ENCODE data around the gene ANKRD66. TPM values are rescaled to one million over a fixed set of nuclear protein-coding genes. Genes with fewer than 3 reads are reported as not detected.

ANKRD66 gene
- total RNA-seq, 4 donors from 2014 or later = not detected

- intact Hi-C loops (cut with DNase I) = no loop called here
- TF ChIP-seq POLR2AphosphoS5 (IDR thresholded peaks at IDR 0.05) = no peak
- no peak for TF ChIP-seq POLR2A (IDR thresholded peaks at IDR 0.05; ENCODE audit: low read depth)
- TF ChIP-seq EP300 (IDR thresholded peaks at IDR 0.05) = no peak
- TF ChIP-seq CTCF (IDR thresholded peaks at IDR 0.05) = no peak
- 21% methylated on average over 1 of the region's 1 CpG for WGBS
Observed at GRCh38 chr6:46792635-46793034, 45.9 kb downstream of the ANKRD66 start.

DNA sequence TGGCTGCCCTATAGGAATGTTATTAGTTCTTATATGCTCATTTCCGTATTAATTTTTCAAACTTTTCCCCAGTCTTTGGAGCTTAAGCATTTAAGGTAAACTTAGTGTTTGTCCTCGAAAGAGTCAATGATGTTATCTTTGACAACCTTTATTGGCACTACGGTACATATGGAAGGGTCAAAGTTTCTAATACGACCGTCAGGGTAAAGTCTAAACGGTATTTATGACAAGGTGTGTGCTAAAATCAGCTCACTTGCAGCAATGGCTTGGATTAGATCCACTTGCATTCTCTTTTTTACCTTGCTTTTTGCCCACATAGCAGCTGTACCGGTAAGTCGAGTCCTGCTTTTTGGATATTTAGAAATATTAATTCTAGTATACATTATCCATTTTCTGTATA, 46.4 kb downstream of the ANKRD66 start, which contains the start of gene MEP1A:
TSS of gene MEP1A (plus strand) at position 252 of the 400 bp plus-strand sequence. CDS start at position 262, 10 bp downstream.
- TF ChIP-seq POLR2AphosphoS5 (IDR thresholded peaks at IDR 0.05) (no peak), EP300 (IDR thresholded peaks at IDR 0.05) (no peak), CTCF (IDR thresholded peaks at IDR 0.05) (no peak), POLR2A (IDR thresholded peaks at IDR 0.05; ENCODE audit: low read depth) (no peak)

More at GRCh38 chr6:46792635-46793034, 45.9 kb downstream of the ANKRD66 start:
- H3K4me1 ChIP-seq = no peaks in the 10 kb centered on the region
- DNase-seq (ENCODE audit: extremely low spot score) = no peak
- no peaks in the 10 kb centered on the region for H3K36me3 ChIP-seq
- no peak overlapping the region for H3K4me3 ChIP-seq
- H3K27ac ChIP-seq (replicated peaks in 1 of 4) = no peak overlapping the region
- no peaks in the 10 kb centered on the region for H3K9me3 ChIP-seq
- no peaks in the 10 kb centered on the region for H3K27me3 ChIP-seq

GRCh38 chr6:46794068-46794467, 47.3 kb downstream of the ANKRD66 start:
- H3K4me3 ChIP-seq = no peak overlapping the region
- H3K27ac ChIP-seq (replicated peaks in 1 of 4) = no peak overlapping the region
- WGBS = 69% methylated on average over 3 of the region's 3 CpGs
- H3K9me3 ChIP-seq = no peaks in the 10 kb centered on the region
- H3K27me3 ChIP-seq = no peaks in the 10 kb centered on the region
- no peaks in the 10 kb centered on the region for H3K4me1 ChIP-seq
- TF ChIP-seq EP300 (IDR thresholded peaks at IDR 0.05) (no peak), CTCF (IDR thresholded peaks at IDR 0.05) (no peak), POLR2A (IDR thresholded peaks at IDR 0.05; ENCODE audit: low read depth) (no peak), POLR2AphosphoS5 (IDR thresholded peaks at IDR 0.05) (no peak)
- H3K36me3 ChIP-seq = no peaks in the 10 kb centered on the region
- DNase-seq (ENCODE audit: extremely low spot score) = no peak
- intact Hi-C loops (cut with DNase I) = no loop called here

More for the DNA sequence above, 46.4 kb downstream of the ANKRD66 start, which contains the start of gene MEP1A:
- Histone ChIP-seq H3K9me3 (no peaks in the 10 kb centered on the region), H3K27me3 (no peaks in the 10 kb centered on the region), H3K36me3 (no peaks in the 10 kb centered on the region), H3K27ac (replicated peaks in 1 of 4) (no peak within 1 kb of the TSS), H3K4me1 (no peaks in the 10 kb centered on the region), H3K4me3 (no peak within 1 kb of the TSS)
- 81% methylated on average over 8 of the region's 8 CpGs for WGBS
- intact Hi-C loops (cut with DNase I) = no loop called here
- DNase-seq (ENCODE audit: extremely low spot score) = no peak

- H3K36me3 ChIP-seq = no peaks in the 10 kb centered on the region
- intact Hi-C loops (cut with DNase I) = no loop called here
- no peaks in the 10 kb centered on the region for H3K27me3 ChIP-seq
- H3K9me3 ChIP-seq = no peaks in the 10 kb centered on the region
- no peak for DNase-seq (ENCODE audit: extremely low spot score)
- H3K27ac ChIP-seq (replicated peaks in 1 of 4) = no peak overlapping the region
- no peaks in the 10 kb centered on the region for H3K4me1 ChIP-seq
- 87% methylated on average over 3 of the region's 3 CpGs for WGBS
- no peak overlapping the region for H3K4me3 ChIP-seq
- TF ChIP-seq CTCF (IDR thresholded peaks at IDR 0.05) (no peak), POLR2A (IDR thresholded peaks at IDR 0.05; ENCODE audit: low read depth) (no peak), EP300 (IDR thresholded peaks at IDR 0.05) (no peak), POLR2AphosphoS5 (IDR thresholded peaks at IDR 0.05) (no peak)
Observed at GRCh38 chr6:46795816-46796215, 49.1 kb downstream of the ANKRD66 start.
